ENCODE data around the gene CD53. TPM values are rescaled to one million over a fixed set of nuclear protein-coding genes. Genes with fewer than 3 reads are reported as not detected.

CD53 gene
- total RNA-seq, 1 experiment from 2014 or later, result not detected

- DNase-seq (ENCODE audit: low read depth), result no peak
- in situ Hi-C loops (cut with HindIII; ENCODE audit: low pct_unique_long_range_greater_than_20kb, low sequenced_read_pairs), result no loop called here
Observed at GRCh38 chr1:110874324-110875215, 1.6 kb downstream of the CD53 start.

- in situ Hi-C loops (cut with HindIII; ENCODE audit: low pct_unique_long_range_greater_than_20kb, low sequenced_read_pairs), result no loop called here
- no peak for DNase-seq (ENCODE audit: low read depth)
Observed at GRCh38 chr1:110875216-110875731, 2.3 kb downstream of the CD53 start.

- in situ Hi-C loops (cut with HindIII; ENCODE audit: low pct_unique_long_range_greater_than_20kb, low sequenced_read_pairs), result no loop called here
- DNase-seq (ENCODE audit: low read depth), result no peak
Observed at GRCh38 chr1:110876748-110877341, 3.9 kb downstream of the CD53 start.

GRCh38 chr1:110877364-110877763 lies 4.4 kb downstream of the CD53 start:
- in situ Hi-C loops (cut with HindIII; ENCODE audit: low pct_unique_long_range_greater_than_20kb, low sequenced_read_pairs), result no loop called here
- no peak for DNase-seq (ENCODE audit: low read depth)

- in situ Hi-C loops (cut with HindIII; ENCODE audit: low pct_unique_long_range_greater_than_20kb, low sequenced_read_pairs), result no loop called here
- no peak for DNase-seq (ENCODE audit: low read depth)
Observed at GRCh38 chr1:110877776-110878175, 4.8 kb downstream of the CD53 start.

- in situ Hi-C loops (cut with HindIII; ENCODE audit: low pct_unique_long_range_greater_than_20kb, low sequenced_read_pairs), result no loop called here
- no peak for DNase-seq (ENCODE audit: low read depth)
Observed at GRCh38 chr1:110878591-110878990, 5.6 kb downstream of the CD53 start.

GRCh38 chr1:110878993-110879392 lies 6.0 kb downstream of the CD53 start:
- in situ Hi-C loops (cut with HindIII; ENCODE audit: low pct_unique_long_range_greater_than_20kb, low sequenced_read_pairs), result no loop called here

GRCh38 chr1:110879758-110880606 lies 7.0 kb downstream of the CD53 start:
- in situ Hi-C loops (cut with HindIII; ENCODE audit: low pct_unique_long_range_greater_than_20kb, low sequenced_read_pairs), result no loop called here
- DNase-seq (ENCODE audit: low read depth), result no peak

More at GRCh38 chr1:110878993-110879392, 6.0 kb downstream of the CD53 start:
- no peak for DNase-seq (ENCODE audit: low read depth)

- in situ Hi-C loops (cut with HindIII; ENCODE audit: low pct_unique_long_range_greater_than_20kb, low sequenced_read_pairs), result no loop called here
- DNase-seq (ENCODE audit: low read depth), result no peak
Observed at GRCh38 chr1:110880708-110881374, 7.9 kb downstream of the CD53 start.

- in situ Hi-C loops (cut with HindIII; ENCODE audit: low pct_unique_long_range_greater_than_20kb, low sequenced_read_pairs), result no loop called here
- no peak for DNase-seq (ENCODE audit: low read depth)
Observed at GRCh38 chr1:110888049-110888448, 15.1 kb downstream of the CD53 start.

GRCh38 chr1:110888641-110889040 lies 15.7 kb downstream of the CD53 start:
- in situ Hi-C loops (cut with HindIII; ENCODE audit: low pct_unique_long_range_greater_than_20kb, low sequenced_read_pairs), result no loop called here
- no peak for DNase-seq (ENCODE audit: low read depth)

GRCh38 chr1:110890474-110891196 lies 17.7 kb downstream of the CD53 start:
- in situ Hi-C loops (cut with HindIII; ENCODE audit: low pct_unique_long_range_greater_than_20kb, low sequenced_read_pairs), result no loop called here
- no peak for DNase-seq (ENCODE audit: low read depth)

- in situ Hi-C loops (cut with HindIII; ENCODE audit: low pct_unique_long_range_greater_than_20kb, low sequenced_read_pairs), result no loop called here
- no peak for DNase-seq (ENCODE audit: low read depth)
Observed at GRCh38 chr1:110893908-110894490, 21.1 kb downstream of the CD53 start.

GRCh38 chr1:110896090-110896489 lies 23.1 kb downstream of the CD53 start:
- in situ Hi-C loops (cut with HindIII; ENCODE audit: low pct_unique_long_range_greater_than_20kb, low sequenced_read_pairs), result no loop called here
- DNase-seq (ENCODE audit: low read depth), result no peak

- DNase-seq (ENCODE audit: low read depth), result no peak
- in situ Hi-C loops (cut with HindIII; ENCODE audit: low pct_unique_long_range_greater_than_20kb, low sequenced_read_pairs), result no loop called here
Observed at GRCh38 chr1:110897681-110898080, 24.7 kb downstream of the CD53 start.

- no peak for DNase-seq (ENCODE audit: low read depth)
- in situ Hi-C loops (cut with HindIII; ENCODE audit: low pct_unique_long_range_greater_than_20kb, low sequenced_read_pairs), result no loop called here
Observed at GRCh38 chr1:110898734-110899457, 25.9 kb downstream of the CD53 start.

- no peak for DNase-seq (ENCODE audit: low read depth)
- in situ Hi-C loops (cut with HindIII; ENCODE audit: low pct_unique_long_range_greater_than_20kb, low sequenced_read_pairs), result no loop called here
Observed at GRCh38 chr1:110899458-110899843, 26.5 kb downstream of the CD53 start.

Measured in Caki2 (cell line).